Measurements from ENCODE around the gene STX8.
"Not testable (repeated sequence)": the region's sequence is repeated elsewhere in the genome, so short reads cannot be mapped to it uniquely, and the experiment has no call there.

STX8 gene

DNA sequence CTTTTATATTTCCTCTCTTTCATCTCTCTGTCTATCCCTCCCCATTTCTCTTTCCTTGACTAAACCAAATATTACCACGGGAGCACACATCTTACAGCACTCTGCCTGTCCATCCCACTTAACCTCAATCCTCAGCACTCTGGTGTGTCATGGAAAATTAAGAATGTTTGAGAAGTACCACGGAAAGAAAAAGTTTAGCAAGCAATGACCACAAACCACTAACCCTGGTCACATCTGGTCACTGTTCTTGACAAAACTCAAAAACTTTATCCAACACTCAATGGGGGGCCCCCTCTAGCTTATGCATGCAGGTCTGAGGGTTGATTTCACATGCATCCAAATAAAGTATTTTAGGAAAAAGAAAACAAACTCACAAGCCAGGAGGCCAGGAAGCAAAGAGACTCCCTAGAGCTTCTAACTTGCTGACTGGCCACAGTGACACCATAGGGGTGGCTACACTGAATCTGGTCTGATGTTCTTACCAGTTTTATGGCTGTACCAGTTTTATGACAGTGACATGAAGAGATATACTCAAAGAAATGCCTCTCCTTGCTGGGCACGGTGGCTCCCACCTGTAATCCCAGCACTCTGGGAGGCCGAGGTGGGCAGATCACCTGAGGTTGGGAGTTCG is 229.2 kb downstream of the STX8 start:
- TF ChIP-seq, protein P1, sequence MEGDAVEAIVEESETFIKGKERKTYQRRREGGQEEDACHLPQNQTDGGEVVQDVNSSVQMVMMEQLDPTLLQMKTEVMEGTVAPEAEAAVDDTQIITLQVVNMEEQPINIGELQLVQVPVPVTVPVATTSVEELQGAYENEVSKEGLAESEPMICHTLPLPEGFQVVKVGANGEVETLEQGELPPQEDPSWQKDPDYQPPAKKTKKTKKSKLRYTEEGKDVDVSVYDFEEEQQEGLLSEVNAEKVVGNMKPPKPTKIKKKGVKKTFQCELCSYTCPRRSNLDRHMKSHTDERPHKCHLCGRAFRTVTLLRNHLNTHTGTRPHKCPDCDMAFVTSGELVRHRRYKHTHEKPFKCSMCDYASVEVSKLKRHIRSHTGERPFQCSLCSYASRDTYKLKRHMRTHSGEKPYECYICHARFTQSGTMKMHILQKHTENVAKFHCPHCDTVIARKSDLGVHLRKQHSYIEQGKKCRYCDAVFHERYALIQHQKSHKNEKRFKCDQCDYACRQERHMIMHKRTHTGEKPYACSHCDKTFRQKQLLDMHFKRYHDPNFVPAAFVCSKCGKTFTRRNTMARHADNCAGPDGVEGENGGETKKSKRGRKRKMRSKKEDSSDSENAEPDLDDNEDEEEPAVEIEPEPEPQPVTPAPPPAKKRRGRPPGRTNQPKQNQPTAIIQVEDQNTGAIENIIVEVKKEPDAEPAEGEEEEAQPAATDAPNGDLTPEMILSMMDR (IDR thresholded peaks at IDR 0.05; ENCODE audit: low read depth, low read length), result no peak
- H3K4me3 ChIP-seq (ENCODE audit: low read depth, low read length), result no peak overlapping the region

DNA sequence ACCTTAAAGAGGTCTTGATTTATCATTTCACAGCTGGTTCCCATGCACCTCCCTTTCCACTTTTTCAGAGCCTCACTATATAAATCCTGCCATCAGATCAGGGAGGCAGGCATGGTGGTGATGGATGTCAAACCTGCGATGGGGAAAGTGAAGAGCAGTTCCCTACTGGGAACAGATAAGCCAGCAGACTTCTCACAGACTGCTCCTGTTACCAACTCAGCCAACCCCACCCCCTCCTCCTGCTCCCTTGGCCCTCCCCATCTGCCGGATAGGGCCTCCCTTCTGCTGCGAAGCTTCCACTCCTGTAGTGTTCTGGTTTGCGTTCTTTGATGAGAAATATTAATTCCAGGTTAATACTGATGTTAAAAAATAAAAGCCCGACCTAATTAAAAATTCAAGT is 232.1 kb downstream of the STX8 start:
- TF ChIP-seq, protein P1 (IDR thresholded peaks at IDR 0.05; ENCODE audit: low read depth, low read length), result no peak

DNA sequence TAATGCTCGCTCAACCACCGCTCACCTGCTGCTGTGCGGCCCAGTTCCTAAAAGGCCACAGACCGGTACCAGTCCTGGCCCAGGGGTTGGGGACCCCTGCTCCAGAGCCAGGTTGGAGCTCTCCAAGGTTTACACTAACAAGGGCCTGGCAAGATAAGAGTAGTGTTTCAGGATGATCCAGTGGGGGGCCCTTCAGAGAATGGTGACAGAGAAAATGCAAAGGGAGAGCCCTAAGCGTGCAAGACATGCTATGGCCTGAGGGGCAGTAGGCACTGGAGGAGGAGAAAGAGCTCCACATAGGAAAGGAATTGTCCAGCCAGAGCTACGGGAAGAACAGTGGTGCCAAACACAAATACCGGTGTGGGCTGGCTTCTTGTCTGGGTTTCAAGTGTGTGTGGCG is 233.4 kb downstream of the STX8 start:
- no peak overlapping the region for H3K4me3 ChIP-seq (ENCODE audit: low read depth, low read length)
- TF ChIP-seq, protein P1 (IDR thresholded peaks at IDR 0.05; ENCODE audit: low read depth, low read length), result no peak

More for the DNA sequence above, 232.1 kb downstream of the STX8 start:
- no peak overlapping the region for H3K4me3 ChIP-seq (ENCODE audit: low read depth, low read length)

DNA sequence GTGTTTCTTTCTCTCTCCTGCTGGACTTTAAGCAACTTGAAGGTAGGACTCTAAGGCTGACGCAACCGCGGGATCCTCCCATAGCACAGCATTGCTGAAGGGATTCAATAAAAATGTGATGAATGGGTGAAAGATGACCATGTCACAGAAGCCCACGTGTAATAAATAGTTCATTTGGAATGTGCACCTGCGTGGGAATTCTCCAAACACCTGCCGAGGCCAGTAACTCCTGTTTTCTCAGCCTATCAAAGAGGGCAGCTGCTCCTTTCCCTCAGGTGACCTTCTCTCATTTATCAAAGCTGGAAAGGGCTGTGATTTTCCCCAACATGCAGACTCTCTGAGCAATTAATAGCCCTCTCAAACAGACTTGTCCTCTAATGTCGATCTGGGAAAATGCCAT is 235.7 kb downstream of the STX8 start:
- TF ChIP-seq, protein P1 (IDR thresholded peaks at IDR 0.05; ENCODE audit: low read depth, low read length), result no peak
- H3K4me3 ChIP-seq (ENCODE audit: low read depth, low read length), result no peak overlapping the region

DNA sequence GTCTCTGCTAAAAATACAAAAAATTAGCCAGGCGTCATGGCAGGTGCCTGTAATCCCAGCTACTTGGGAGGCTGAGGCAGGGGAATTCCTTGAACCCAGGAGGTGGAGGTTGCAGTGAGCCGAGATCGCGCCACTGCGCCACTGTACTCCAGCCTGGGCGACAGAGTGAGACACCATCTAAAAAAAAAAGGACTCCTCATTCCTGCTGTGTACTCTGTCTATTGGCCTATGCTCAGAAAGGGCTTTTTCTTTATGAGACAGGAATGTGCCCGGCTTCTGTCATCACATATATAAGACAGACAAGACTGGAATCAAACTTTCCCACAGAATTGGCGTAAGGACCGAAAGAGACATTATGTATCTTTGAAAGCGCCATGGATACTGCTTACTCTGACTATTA is 236.1 kb downstream of the STX8 start:
- H3K4me3 ChIP-seq (ENCODE audit: low read depth, low read length), result not testable (repeated sequence)

DNA sequence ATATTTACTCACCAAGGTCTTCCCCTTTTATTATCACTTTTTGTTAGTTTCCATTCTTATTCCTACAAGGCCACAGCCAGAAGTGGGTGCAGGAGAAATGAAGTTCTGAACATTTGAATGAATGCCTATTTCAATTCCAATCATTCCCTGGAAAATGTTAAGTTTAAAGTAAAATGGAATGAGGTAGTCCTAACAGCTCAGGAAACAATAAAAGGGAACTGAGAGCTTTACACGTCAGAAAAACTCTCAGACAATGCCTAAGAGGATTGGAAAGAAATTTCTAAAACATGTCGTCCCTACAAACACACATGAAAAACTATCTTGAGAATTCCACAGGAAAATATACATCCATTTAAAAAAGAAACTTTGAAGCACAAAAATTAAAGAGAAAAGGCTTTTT is 238.8 kb downstream of the STX8 start:
- TF ChIP-seq, protein P1 (IDR thresholded peaks at IDR 0.05; ENCODE audit: low read depth, low read length), result no peak
- H3K4me3 ChIP-seq (ENCODE audit: low read depth, low read length), result no peak overlapping the region

DNA sequence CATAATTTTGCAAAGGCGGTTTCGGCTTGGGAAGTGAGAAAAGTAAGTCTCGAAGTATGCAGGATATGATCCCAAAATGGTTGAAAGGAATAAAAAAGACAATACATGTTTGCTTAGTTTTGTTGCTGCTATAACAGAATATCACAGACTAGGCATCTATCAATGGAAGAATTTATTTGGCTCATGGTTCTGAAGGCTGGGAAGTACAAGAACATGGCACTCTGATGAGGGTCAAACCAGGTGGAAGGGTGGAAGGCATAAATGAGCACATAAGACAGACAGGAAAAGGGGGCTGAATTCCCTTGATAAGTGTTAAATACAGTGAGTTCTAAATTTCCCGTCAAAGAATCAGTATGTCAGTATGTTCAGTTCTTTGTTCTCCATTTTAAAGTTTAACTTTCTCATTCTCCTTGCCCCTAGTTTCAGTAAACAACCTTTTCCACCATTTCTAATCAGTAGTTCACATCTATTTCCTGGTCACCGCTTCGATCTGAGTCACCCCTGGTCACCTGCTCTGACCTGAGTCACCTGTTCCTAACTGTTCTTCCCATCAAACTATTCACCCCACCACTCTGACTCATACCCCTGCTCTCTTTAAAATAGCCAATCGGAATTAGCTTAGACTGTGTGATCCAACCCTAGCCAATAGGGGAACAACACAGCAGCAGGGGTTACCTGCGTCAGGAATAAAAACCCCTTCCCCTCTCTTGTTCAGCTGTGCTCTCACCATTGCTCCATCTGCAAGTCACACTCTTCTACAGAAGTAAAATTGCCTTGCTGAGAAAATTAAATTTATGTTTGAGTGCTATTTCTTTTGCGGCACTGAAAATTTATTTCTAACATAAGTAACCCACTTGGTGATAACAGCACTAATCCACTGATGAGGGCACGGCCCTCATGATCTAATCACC is 240.8 kb downstream of the STX8 start:
- TF ChIP-seq, protein P1 (IDR thresholded peaks at IDR 0.05; ENCODE audit: low read depth, low read length), result no peak
- H3K4me3 ChIP-seq (ENCODE audit: low read depth, low read length), result no peak overlapping the region
